Fibroblast of peridontal ligament (primary cell): ENCODE measurements around the gene CTDSP1.

Experiments used
- DNase-seq: peaks from one replicate; pipeline ENCODE4 v3.0.0-alpha.2; 2010; ENCODE audit errors: extremely low read depth

Gene CTDSP1

DNA sequence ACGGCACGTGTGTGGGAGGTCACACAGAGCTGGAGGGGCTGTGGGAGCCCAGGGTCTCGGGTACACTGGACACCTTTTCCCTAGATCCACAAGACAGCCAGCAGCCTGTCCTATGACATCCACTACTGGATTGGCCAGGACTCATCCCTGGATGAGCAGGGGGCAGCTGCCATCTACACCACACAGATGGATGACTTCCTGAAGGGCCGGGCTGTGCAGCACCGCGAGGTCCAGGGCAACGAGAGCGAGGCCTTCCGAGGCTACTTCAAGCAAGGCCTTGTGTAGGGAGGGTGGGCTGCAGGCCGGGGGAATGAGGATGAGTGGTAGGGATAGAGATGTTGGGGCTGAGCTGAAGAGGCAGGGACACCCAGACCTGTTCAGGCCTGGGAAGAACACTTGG lies 25.9 kb downstream of the CTDSP1 start:
- no peak for DNase-seq

DNA sequence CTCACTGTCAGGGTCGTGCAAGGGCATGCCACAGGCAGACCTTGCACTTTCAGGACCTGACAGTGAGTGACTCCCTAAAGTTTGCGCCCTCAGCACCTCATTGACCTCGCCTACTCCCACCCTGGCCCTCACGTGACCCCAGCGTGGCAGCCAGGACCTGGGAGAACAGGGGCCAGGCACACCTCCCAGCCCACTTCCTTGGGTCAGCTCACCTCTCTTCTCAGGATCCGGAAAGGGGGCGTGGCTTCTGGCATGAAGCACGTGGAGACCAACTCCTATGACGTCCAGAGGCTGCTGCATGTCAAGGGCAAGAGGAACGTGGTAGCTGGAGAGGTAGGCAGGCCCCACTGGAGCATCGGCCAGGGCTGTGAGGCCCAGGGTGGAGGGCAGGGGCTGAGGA lies 28.1 kb downstream of the CTDSP1 start:
- DNase-seq: no peak

DNA sequence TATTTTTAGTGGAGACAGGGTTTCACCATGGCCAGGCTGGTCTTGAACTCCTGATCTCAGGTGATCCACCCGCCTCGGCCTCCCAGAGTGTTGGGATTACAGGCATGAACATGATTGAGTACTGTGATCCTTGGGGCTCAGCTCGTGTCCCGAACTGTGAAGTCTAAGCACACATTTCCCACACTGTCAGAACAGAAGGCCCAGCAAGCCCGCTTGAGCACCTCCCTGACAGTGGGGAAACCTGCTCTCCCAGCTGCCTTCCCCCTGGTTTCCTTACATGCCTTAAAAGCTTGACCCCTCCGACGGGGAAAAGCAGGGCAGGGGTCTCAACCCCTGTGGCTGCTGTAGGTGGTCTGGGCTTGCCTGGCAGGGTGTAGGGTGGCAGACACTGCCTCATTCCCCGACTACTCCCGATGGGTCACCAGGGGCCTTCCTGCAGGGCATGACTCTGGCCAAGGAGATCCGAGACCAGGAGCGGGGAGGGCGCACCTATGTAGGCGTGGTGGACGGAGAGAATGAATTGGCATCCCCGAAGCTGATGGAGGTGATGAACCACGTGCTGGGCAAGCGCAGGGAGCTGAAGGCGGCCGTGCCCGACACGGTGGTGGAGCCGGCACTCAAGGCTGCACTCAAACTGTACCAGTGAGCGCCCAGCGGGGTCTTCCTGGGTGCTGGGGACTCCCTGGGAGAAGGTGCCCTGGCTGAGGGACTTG lies 29.3 kb downstream of the CTDSP1 start:
- DNase-seq: no peak

DNA sequence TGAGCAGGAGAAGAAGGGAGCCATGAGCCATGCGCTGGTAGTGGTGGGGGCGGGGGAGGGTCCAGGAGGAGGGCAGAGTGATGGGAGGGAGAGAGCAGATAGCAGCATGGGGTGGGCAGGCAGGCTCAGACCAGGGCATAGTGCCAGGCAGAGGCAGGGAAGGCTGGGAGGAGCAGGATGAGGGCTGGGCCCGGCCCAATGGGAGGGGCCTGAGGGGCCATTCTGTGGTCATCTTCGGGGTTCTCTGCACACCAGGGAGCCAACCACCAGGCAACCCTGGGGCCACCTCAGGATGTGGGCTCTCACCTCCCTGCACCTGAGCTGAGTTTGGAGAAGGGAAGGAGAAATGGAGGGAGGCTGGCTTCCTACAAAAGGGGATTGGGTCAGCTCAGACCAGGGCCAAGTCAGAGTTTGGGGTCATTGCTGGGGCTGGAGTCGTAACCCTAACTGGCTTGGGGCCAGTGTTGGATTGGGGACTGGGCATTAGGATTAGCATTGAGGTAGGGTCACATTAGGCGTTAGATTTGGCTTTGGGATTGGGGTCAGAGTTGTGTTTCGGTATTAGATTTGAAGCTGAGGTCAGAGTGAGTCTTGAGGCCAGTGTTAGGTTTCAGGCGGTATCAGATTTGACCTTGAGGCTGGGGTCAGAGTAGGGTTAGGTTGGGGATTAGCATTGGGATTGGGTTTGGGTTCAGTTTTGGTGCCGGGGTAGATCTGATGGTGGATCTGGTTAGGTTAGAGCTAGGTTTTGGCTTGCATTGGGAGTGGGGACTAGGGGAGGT lies 30.4 kb downstream of the CTDSP1 start:
- DNase-seq: no peak

DNA sequence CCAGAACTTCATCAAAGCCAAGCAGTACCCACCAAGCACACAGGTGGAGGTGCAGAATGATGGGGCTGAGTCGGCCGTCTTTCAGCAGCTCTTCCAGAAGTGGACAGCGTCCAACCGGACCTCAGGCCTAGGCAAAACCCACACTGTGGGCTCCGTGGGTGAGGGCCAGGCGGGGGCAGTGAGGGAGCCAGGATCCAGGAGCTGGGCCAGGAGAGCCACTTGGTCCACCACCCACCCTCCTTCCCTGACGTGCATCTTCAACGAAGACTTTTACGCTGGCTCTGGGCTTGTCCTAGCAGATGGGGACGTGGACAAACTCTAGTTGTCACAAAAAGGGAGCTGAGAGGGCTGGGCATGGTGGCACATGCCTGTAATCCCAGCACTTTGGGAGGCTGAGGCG lies 31.1 kb downstream of the CTDSP1 start:
- DNase-seq: no peak

DNA sequence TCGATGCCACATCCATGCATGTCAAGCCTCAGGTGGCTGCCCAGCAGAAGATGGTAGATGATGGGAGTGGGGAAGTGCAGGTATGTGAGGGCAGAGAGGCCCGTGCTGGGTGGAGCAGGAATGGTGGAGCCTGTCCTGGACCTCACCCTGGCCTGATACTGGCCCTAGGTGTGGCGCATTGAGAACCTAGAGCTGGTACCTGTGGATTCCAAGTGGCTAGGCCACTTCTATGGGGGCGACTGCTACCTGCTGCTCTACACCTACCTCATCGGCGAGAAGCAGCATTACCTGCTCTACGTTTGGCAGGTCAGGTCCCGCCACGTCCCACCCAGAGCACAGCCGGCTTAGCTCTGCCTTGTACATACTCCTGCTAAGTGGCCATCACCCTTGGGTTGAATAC lies 32.2 kb downstream of the CTDSP1 start:
- DNase-seq: no peak

DNA sequence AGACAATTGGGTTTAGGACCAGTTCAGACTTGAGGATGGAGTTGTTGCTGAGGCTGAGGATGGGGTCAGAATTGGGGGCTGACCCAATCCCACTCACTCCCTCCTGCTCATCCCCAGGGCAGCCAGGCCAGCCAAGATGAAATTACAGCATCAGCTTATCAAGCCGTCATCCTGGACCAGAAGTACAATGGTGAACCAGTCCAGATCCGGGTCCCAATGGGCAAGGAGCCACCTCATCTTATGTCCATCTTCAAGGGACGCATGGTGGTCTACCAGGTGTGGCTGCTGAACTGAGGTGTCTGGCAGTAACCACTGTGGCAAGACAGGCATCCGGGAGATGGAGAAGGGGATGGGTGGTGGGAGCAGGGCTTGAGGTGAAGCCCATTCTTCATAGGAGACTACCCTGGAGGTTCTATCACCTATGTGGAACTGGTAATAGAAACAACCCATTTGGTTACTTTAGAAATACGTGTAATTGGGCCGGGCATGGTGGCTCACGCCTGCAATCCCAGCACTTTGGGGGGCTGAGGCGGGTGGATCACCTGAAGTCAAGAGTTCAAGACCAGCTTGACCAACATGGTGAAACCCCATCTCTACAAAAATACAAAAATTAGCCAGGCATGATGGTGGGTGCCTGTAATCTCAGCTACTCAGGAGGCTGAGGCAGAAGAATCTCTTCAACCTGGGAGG lies 33.2 kb downstream of the CTDSP1 start:
- no peak for DNase-seq

DNA sequence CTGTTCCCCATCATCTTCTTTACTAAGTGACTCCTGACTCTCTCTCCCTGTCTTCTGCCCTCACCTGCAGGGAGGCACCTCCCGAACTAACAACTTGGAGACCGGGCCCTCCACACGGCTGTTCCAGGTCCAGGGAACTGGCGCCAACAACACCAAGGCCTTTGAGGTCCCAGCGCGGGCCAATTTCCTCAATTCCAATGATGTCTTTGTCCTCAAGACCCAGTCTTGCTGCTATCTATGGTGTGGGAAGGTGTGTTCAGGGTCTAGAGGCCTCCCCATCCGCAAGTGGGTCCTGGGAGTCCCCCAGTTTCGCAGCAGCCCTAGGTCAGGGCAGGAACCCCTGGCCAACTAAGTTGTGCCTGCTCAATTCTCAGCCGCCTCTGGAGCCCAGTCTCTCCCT lies 34.8 kb downstream of the CTDSP1 start:
- DNase-seq: no peak

DNA sequence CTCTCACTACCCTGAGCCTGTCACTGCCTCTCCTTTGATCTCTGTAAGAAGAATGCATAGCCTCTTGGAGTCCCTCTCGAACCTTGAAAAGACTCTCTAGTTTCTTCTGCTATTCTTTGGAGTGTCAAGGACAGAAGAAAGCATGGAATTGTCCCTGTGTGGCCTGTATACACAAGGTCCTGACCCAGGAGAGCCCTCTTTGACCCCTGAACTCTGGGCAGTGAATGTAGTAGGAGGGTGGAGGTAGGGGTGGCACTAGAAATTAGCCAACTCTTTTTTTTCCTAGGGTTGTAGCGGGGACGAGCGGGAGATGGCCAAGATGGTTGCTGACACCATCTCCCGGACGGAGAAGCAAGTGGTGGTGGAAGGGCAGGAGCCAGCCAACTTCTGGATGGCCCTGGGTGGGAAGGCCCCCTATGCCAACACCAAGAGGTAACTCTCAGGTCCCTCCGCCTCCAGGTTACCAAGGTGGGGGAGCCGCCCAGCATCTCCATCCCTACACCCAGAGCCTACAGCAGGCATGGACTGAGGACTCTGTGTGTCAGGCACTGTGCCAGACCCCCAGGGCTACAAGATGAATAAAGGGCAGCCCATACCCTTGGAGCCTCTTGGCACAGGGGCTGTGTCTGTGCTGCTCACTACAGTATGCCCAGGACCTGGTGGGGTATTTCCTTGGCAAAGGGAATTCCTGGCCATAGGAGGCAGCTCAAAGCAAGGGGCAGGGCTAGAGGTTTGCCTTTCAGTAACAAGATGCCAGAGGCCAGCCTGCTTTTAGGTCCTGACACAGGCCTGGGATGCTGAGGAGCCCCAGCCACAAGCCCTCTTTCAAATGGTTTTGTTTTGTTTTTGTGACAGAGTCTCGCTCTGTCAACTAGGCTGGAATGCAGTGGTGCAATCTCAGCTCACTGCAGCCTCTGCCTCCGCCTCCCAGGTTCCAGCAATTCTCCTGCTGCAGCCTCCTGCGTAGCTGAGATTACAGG lies 35.6 kb downstream of the CTDSP1 start:
- no peak for DNase-seq

DNA sequence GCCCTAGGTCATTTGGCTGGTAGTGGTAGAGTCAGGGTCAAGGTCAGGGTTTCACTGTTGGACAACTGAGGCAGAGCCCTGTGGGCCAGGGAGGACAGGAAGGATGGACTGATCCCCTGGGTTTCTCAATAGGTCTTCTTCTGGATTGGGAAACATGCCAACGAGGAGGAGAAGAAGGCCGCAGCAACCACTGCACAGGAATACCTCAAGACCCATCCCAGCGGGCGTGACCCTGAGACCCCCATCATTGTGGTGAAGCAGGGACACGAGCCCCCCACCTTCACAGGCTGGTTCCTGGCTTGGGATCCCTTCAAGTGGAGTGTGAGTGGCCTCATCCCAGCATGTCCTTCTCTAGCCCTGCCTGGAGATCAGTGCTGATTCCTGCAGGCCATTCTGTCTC lies 37.3 kb downstream of the CTDSP1 start:
- DNase-seq: no peak

DNA sequence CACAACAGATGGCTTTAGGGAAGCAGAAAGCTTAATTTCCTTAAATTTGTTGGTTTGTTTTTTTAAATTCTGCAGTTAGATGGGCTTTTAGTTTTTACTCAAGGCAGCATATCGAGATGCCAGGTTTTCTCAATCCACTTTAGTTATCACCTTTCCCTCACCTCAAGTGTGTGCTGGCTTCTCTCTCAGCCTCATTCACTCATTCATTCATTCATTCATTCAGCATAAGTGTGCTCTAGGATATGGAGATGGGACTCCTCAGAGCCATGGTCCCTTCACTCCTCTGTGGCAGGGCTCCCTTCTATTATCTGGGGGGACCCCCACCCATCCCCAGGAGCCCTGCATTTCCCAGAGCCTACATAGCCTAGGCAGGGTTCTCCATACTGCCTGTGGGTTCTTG lies 38.3 kb downstream of the CTDSP1 start:
- DNase-seq: no peak

DNA sequence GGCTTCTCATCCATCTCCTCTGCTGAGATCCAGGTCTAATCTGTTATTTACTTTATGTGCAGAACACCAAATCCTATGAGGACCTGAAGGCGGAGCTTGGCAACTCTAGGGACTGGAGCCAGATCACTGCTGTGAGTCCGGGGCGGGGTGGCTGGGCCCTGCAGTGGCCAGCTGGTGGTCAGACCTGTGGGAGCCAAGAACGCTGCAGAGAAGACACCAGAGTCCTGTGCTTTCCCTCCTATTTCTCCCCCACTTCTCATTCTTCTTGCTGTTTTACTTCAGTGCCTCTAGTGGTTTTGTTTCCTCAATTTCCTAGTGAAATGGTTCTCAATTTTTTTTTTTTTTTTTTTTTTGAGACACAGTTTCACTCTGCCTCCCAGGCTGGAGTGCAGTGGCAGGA lies 38.9 kb downstream of the CTDSP1 start:
- DNase-seq: peak; percentile 4

DNA sequence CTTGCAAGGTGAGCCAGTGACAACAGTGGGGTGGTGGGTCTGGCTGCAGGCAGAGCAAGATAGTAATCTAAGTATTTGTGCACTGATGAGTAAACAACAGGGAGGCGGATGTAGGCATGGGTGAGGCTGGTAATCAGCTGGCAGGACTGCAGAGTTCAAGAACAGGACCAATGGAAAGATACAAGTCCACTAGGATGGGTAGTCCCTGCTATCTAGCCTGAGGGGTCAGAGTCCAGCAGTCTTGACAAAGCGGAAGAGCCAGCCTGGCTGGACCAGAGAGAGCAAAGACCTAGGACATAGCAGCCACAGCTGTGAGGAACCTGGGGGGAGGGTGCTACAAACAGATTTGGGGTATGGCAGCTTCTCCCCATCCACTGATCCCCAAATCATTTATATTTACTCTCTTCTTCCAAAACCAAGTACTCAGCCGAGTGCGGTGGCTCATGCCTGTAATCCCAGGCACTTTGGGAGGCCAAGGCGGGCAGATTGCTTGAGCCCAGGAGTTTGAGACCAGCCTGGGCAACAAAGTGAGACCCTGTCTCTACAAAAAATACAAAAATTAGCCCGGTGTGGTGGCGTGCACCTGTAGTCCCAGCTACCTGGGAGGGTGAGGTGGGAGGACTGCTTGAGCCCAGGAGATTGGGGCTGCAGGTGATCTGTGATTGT lies 45.2 kb downstream of the CTDSP1 start:
- DNase-seq: no peak

DNA sequence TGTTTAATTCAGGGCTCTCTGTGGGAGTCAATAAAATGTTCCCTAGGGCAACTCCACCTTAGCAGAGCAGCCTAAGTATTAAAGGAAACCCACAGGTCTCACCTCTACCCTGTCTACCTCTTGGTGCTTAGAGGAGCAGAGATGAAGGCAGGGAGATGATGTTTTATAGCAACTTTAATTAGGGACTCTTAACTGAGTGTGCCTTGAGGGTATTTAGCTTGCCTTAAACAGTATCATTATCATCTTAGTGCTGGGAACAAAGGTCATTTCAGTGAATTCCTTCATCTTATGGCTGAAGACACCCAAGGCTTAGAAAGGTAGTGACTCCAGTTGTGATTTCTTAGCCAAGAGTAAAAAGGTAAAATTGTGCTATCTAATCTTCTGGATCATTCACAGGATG lies 45.9 kb downstream of the CTDSP1 start:
- DNase-seq: no peak

DNA sequence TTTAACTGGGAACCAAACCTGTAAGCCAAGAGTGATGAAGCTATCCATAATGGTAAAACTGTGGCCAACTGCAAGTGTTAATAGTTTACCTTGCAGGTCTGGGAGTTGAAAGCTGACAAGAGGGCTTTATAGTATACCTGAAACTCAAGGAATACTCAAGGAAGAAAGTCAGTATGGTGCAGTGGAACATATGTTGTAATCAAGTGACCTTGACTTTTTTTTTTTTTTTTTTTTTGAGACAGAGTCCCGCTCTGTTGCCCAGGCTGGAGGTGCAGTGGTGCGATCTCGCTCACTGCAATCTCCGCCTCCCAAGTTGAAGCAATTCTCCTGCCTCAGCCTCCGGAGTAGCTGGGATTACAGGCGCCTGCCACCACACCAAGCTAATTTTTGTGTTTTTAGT lies 46.9 kb downstream of the CTDSP1 start:
- DNase-seq: no peak

DNA sequence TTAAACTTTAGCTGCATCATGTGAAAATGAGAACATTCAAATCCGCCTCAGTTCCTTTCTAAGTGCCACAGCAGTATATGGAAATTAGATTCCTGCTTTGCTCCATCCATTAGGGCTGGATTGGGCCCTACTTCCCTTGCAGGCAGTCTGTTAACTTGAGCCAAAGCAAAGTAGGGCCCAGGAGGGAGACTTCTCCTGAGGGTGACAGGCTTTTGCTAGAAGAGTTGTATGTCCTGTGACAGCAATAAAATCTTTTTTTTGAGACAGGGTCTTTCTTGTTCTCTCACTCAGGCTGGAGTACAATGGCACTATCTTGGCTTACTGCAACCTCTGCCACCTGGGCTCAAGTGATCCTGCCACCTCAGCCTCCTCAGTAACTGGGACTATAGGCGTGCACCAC lies 47.4 kb downstream of the CTDSP1 start:
- DNase-seq: no peak

DNA sequence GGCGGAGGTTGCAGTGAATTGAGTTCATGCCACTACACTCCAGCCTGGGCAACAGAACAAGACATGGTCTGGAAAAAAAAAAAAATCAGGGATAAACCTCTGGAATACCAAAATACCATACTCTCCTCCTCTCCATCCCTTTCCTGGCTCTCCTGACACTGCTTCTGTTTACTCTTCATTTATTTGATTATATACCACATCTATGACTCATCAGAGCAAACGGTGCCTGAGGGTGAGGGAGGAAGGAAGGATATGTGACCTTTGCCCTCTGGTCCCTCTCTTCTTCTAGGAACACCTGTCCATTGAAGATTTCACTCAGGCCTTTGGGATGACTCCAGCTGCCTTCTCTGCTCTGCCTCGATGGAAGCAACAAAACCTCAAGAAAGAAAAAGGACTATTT lies 49.3 kb downstream of the CTDSP1 start:
- DNase-seq: peak; percentile 7

DNA sequence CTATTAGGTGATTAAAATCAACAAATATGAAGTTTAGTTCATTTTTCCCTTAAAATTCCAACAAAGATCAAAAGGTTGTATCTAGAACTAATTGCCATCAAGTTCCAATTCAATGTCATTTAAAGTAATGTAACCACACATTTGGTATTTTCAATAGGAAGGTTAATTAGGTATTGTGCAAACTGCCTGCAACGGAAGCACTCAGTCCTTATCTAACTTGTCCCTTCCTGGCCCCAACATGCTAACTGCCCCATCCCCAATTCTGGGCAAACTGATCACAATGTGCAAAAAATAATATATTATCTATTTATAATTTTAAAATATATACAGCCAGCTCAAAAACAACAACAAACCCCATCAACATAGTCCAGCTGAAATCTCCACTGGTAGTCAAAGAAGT lies 52.4 kb downstream of the CTDSP1 start:
- DNase-seq: no peak
